Measurements from ENCODE around the gene KDM1B. TPM values are rescaled to one million over a fixed set of nuclear protein-coding genes. Genes with fewer than 3 reads are reported as not detected.

KDM1B gene
- total RNA-seq, 1 experiment from 2014 or later: 13.5 TPM

- no peak for TF ChIP-seq CTCF (IDR thresholded peaks at IDR 0.05; ENCODE audit: unreplicated experiment)
- DNase-seq: no peak
- no TSS peak for BruUV-seq (replicated peaks)
- H3K27me3 Mint-ChIP-seq (ENCODE audit: unreplicated experiment): no peaks in the 10 kb centered on the region
- H3K9me3 Mint-ChIP-seq (ENCODE audit: low read depth, unreplicated experiment): no peaks in the 10 kb centered on the region
- peaks cover 9% of the 10 kb centered on the region for H3K4me1 Mint-ChIP-seq (ENCODE audit: low read depth, unreplicated experiment)
- H3K36me3 Mint-ChIP-seq (ENCODE audit: insufficient read depth, unreplicated experiment): no peaks in the 10 kb centered on the region
- CTCF ChIA-PET: no interaction called here
- no peak overlapping the region for H3K4me3 Mint-ChIP-seq (ENCODE audit: low read depth, unreplicated experiment)
- intact Hi-C loops (cut with micrococcal nuclease; ENCODE audit: unreplicated experiment): no loop called here
- H3K27ac Mint-ChIP-seq (ENCODE audit: unreplicated experiment): no peak overlapping the region
Observed at GRCh38 chr6:18210707-18211106, 55.5 kb downstream of the KDM1B start.

- H3K27me3 Mint-ChIP-seq (ENCODE audit: unreplicated experiment): no peaks in the 10 kb centered on the region
- intact Hi-C loops (cut with micrococcal nuclease; ENCODE audit: unreplicated experiment): no loop called here
- TF ChIP-seq CTCF (IDR thresholded peaks at IDR 0.05; ENCODE audit: unreplicated experiment): no peak
- CTCF ChIA-PET: no interaction called here
- H3K27ac Mint-ChIP-seq (ENCODE audit: unreplicated experiment): no peak overlapping the region
- no TSS peak for BruUV-seq (replicated peaks)
- no peak for DNase-seq
- H3K36me3 Mint-ChIP-seq (ENCODE audit: insufficient read depth, unreplicated experiment): no peaks in the 10 kb centered on the region
- H3K4me1 Mint-ChIP-seq (ENCODE audit: low read depth, unreplicated experiment): peaks cover 9% of the 10 kb centered on the region
- no peak overlapping the region for H3K4me3 Mint-ChIP-seq (ENCODE audit: low read depth, unreplicated experiment)
- H3K9me3 Mint-ChIP-seq (ENCODE audit: low read depth, unreplicated experiment): no peaks in the 10 kb centered on the region
Observed at GRCh38 chr6:18211338-18211737, 56.1 kb downstream of the KDM1B start.

- intact Hi-C loops (cut with micrococcal nuclease; ENCODE audit: unreplicated experiment): no loop called here
- H3K4me3 Mint-ChIP-seq (ENCODE audit: low read depth, unreplicated experiment): no peak overlapping the region
- no peak for DNase-seq
- no peaks in the 10 kb centered on the region for H3K36me3 Mint-ChIP-seq (ENCODE audit: insufficient read depth, unreplicated experiment)
- BruUV-seq (replicated peaks): no TSS peak
- H3K27ac Mint-ChIP-seq (ENCODE audit: unreplicated experiment): peak overlapping the region; percentile 31
- H3K9me3 Mint-ChIP-seq (ENCODE audit: low read depth, unreplicated experiment): no peaks in the 10 kb centered on the region
- peaks cover 9% of the 10 kb centered on the region for H3K4me1 Mint-ChIP-seq (ENCODE audit: low read depth, unreplicated experiment)
- no peaks in the 10 kb centered on the region for H3K27me3 Mint-ChIP-seq (ENCODE audit: unreplicated experiment)
- CTCF ChIA-PET: no interaction called here
- no peak for TF ChIP-seq CTCF (IDR thresholded peaks at IDR 0.05; ENCODE audit: unreplicated experiment)
Observed at GRCh38 chr6:18212231-18212630, 57.0 kb downstream of the KDM1B start.

GRCh38 chr6:18213439-18213838, 58.2 kb downstream of the KDM1B start:
- Mint-ChIP-seq H3K27me3 (ENCODE audit: unreplicated experiment) (no peaks in the 10 kb centered on the region), H3K36me3 (ENCODE audit: insufficient read depth, unreplicated experiment) (no peaks in the 10 kb centered on the region), H3K4me3 (ENCODE audit: low read depth, unreplicated experiment) (no peak overlapping the region), H3K9me3 (ENCODE audit: low read depth, unreplicated experiment) (no peaks in the 10 kb centered on the region), H3K4me1 (ENCODE audit: low read depth, unreplicated experiment) (peaks cover 9% of the 10 kb centered on the region), H3K27ac (ENCODE audit: unreplicated experiment) (no peak overlapping the region)
- no peak for TF ChIP-seq CTCF (IDR thresholded peaks at IDR 0.05; ENCODE audit: unreplicated experiment)
- BruUV-seq (replicated peaks): no TSS peak
- CTCF ChIA-PET: no interaction called here
- DNase-seq: no peak
- intact Hi-C loops (cut with micrococcal nuclease; ENCODE audit: unreplicated experiment): no loop called here

GRCh38 chr6:18214003-18214402, 58.8 kb downstream of the KDM1B start:
- CTCF ChIA-PET: no interaction called here
- no TSS peak for BruUV-seq (replicated peaks)
- intact Hi-C loops (cut with micrococcal nuclease; ENCODE audit: unreplicated experiment): no loop called here
- peaks cover 9% of the 10 kb centered on the region for H3K4me1 Mint-ChIP-seq (ENCODE audit: low read depth, unreplicated experiment)
- DNase-seq: no peak
- no peaks in the 10 kb centered on the region for H3K9me3 Mint-ChIP-seq (ENCODE audit: low read depth, unreplicated experiment)
- H3K36me3 Mint-ChIP-seq (ENCODE audit: insufficient read depth, unreplicated experiment): peaks cover 3% of the 10 kb centered on the region
- TF ChIP-seq CTCF (IDR thresholded peaks at IDR 0.05; ENCODE audit: unreplicated experiment): no peak
- H3K4me3 Mint-ChIP-seq (ENCODE audit: low read depth, unreplicated experiment): no peak overlapping the region
- H3K27ac Mint-ChIP-seq (ENCODE audit: unreplicated experiment): no peak overlapping the region
- no peaks in the 10 kb centered on the region for H3K27me3 Mint-ChIP-seq (ENCODE audit: unreplicated experiment)

Measured in Calu3 (cell line).